NCI-H526 (cell line): ENCODE results near the gene PIP4K2B.

Experiments
- DNase-seq, 2 experiments: peaks; one replicate each; lab custom pipeline; 2025; lab: John Stamatoyannopoulos, UW

The PIP4K2B gene

DNA sequence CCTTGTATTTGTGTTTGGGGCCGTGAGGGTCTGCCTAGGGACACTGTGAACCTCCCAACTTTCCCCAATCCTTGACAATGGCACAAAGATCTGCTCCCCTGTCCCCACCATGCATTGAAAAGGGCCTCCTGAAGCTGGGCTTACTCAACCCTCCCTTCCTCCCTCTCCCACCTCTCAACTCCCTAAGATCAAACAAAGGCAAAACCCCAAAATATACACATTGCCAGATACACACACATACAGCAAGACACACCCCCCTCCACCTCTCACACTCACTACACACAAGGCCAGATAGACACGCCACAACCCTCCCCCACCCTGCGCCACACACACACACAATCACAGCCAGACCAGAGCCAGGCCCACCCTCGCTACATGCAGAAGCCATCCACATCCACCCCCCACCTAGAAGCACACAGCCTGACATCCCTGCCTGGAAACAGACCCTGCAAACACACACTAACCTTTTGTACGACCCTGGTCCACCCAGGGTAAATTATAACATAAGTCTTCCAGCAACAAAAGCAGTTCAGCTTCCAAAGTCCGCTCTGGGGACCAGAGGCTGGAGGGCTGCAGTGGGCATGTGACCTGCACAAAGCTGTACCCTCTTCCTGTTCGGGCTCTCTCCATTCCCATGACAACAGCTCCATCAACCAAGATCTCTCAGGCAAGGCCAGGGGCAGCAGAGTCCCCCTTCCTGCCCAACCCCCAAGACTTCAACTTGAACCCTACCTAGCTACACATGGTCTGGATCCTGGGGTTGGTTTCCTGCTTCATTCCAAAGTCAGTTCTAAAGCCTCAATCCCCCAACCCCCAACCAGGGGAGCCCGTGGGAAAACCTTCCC is 53.1 kb downstream of the PIP4K2B start:
- DNase-seq, result no peak

DNA sequence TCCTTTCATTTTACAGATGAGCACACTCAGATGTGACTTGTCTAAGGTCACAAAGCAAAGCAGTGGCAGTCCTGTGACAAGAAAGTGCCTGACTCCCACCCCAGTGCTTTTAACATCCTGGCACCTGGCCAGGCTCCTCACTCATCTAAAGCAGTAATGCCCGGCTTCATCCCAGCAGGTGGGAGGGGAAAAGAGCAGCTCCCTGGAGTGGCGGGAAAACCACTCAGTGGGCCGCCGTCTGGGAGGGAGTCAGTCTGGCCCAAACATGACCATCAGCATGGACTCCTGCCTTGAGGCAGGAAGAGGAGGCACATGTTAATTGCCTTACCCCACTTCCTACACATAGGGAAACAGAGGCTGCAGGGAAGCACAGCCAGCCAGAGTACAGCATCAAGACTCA is 53.8 kb downstream of the PIP4K2B start:
- no peak for DNase-seq

- DNase-seq, result peak; percentile 4 to 65
Measured at GRCh38 chr17:38743556-38744171, 55.7 kb downstream of the PIP4K2B start.

GRCh38 chr17:38742411-38743308 is 56.7 kb downstream of the PIP4K2B start:
- no peak for DNase-seq

GRCh38 chr17:38741921-38742410 is 57.4 kb downstream of the PIP4K2B start:
- DNase-seq, result no peak

- DNase-seq, result no peak
Measured at GRCh38 chr17:38741461-38741860, 57.9 kb downstream of the PIP4K2B start.

DNA sequence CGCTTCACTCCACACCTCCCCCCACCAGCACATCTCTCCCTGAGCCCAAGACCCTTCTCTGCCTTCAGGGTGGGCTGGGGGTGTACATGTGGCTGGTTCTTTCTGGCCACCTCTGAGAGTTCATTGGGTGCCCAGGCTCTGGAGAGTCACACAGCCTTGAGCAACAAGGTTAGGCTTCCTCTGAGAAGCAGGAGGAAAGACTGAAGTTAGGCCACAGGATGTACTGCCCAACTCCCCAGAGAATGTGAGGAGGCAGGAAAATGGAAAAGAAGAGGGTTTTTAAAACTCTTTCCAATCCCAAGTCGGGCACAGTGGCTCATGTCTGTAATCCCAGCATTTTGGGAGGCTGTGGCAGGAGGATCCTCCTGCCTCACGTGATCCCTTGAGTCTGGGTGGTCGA is 58.5 kb downstream of the PIP4K2B start:
- no peak for DNase-seq

GRCh38 chr17:38740044-38740443 is 59.3 kb downstream of the PIP4K2B start:
- DNase-seq, result no peak

DNA sequence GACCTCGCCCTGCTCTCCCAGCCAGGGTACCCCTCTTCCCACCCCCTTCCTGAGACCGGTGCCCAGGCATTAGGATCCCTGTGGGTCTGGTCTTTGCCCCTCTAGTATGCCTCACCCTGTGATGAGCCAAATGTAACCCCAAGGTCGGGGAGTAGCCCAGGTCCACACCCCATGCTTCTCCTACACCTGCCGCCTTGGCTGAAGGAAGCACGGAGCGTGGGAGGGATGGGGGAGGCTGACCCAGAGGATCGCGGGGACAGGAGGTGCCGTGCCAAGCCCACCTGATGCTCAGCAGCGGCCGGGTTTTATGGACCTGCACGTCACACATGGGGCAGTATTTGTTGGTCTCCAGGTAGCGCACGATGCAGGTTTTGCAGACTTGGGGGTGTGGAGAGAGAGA is 60.1 kb downstream of the PIP4K2B start:
- DNase-seq, result no peak

DNA sequence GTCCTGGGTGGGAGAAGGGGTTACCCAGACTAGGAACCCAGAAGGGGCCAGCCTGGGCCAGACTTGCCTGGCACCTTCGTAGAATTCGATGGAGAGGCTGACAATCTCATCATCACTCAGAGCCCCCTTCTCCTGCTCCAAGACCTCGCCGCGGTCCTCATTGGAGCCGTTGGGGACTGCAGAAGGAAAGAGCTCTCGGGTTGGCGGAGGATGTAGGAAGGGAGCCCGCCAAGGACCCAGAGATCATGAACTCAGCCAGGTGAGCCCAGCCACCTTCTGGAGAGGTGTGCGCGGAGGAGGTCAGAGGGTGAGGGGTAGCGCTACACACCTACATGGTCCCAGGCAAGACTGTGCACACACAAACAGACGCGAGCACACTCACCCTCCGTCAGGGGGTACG is 60.7 kb downstream of the PIP4K2B start:
- DNase-seq, result no peak

DNA sequence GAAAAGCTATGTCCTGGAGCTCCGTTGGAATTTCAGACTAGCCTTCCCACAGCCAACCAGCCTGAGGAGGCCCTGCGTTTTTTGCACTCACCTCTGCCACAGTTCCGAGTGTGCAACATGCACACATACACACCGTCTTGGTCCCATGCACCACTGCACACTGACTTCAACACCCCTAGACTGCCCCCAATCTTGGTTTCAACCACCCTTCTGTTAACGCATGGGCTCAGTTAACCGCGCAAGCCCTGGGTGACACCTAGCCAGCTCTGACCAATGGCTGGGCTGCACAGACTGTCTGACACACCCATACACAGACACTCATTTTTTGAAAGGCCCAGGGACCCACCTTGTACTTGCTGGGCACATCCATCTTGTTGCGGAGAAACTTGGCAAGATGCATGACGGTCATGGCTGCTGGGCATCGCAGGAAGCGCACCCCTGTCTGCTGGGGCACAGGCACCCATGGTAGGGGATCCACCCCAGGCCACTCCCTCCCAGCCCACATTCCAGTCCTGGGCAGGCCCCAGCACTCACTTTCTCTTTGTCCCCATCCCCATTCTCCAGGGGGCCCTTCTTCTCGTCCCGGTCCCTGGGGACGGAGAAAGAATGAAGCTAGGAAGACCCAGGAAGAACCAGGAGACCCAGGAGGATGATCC is 61.2 kb downstream of the PIP4K2B start:
- no peak for DNase-seq

DNA sequence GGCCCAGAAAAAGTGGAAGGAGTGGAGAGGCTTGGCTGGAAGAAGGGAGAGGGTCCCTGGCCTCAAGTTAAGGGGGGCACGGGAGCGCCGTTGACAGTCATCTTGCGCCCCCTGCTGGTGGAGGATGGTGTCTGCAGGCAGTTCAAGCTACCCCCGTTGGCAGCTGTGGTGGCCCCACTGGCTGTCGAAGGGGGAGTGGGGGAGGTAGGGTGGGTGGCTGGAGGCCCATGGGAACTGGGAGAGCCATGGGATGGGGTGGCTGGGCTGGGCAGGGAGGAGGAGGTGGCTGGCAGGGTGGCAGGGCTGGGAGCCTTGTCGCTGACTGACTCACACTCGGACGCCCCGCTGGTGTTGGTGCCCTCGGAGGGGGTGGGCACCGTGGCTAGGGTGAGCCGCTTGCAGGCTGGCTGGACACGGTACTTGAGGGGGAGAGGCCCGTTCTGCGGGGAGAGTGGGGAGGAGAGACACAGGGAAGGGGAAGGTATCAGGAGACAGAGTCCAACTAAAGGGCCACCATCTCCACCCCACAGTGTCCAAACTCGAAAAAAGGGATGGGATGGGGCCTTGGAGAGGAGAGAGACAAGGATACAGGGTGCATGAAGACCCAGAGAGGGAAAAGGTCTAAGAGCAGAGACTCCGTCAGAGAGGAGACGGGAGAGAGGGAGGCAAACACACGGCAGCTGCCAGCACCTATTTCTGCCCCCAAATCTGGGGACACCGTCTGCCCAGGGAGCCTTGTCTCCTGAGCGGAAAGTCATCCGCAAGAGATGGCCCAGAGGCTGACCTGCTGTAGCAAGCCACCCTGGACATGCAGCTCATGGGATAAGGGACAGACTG is 64.0 kb downstream of the PIP4K2B start:
- peak in 1 of 2 experiments; percentile 59 for DNase-seq

DNA sequence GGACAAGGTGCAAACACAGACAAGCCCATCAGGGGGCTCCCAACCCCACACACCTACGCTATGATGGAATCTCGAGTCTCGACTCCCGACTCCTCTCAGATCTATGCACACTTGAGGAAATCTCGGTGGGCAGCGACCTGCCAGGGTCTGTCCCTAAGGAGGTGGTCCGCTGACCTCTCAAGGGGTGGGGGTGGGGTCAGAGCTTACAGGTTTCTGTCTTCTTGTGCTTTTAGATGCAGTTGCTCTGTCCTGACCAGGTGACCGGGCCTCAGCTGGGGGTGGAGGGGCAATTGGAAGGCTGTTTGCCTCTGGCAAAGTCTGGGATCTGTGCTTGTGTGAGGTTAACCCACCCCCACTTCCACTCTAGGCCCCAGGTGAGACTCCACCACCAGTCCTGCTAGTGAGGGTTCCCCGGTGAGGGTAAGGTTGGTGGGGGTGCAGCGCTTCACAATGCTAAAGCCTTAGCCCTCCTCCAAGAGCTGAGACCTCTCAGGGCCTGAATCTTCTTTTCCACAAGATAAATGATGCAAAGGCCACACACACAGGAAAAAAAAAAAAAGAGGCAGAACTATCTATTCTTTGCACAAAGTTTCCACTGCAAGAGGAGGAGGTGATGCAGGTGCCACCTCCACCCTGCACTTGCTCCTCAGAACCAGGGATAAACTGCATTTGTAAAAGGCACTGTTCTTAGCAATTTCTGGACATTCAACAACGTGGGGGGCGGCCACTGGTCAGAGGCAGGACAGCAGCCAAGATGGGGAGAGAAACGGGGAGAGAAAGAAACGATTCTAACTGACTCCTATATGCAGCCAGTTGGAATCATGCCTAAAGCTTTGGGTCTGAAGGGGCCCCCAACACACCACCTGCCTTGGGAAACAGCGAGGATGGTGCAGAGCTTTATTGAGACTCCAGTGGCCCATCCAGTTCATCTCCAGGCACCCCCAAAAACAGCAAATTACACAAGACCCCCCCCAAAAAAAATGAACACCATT is 65.1 kb downstream of the PIP4K2B start:
- DNase-seq, result peak in 1 of 2 experiments; percentile 46

DNA sequence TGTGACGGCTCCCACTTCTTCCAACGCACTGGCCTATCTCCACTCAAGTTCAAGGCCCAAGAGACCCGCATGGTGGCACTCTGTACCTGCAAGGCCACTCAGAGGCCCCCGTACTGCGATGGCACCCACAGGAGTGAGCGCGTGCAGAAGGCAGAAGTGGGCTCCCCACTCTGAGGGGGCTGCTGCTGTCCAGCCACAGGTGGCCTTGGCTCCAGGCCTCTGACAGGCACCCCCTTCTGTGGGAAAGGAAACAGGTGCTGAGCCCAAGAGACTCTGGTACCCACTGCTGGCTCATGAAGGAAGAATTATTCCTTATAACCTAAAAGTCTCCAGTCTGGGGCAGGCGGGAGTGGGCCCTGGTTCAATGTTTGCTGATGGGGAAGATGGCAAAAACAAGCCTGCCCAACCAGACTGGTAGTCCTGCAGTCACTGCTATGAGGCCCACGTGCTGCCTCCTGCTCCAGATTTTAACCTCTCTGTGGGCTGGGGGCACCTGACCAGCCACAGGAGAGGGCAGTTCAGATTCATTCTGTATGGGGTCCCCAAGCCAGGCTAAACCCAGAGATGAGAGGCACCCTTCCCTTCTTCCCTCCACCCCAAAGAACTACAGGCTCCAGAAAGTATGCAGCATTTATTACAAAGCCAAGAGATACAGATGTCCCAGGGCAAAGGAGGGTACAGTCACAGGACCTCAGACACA is 65.9 kb downstream of the PIP4K2B start:
- no peak for DNase-seq

GRCh38 chr17:38732376-38733281 is 66.7 kb downstream of the PIP4K2B start:
- no peak for DNase-seq

GRCh38 chr17:38731526-38732294 is 67.6 kb downstream of the PIP4K2B start:
- DNase-seq, result no peak
